ENCODE results near the gene TBCD.

DNA sequence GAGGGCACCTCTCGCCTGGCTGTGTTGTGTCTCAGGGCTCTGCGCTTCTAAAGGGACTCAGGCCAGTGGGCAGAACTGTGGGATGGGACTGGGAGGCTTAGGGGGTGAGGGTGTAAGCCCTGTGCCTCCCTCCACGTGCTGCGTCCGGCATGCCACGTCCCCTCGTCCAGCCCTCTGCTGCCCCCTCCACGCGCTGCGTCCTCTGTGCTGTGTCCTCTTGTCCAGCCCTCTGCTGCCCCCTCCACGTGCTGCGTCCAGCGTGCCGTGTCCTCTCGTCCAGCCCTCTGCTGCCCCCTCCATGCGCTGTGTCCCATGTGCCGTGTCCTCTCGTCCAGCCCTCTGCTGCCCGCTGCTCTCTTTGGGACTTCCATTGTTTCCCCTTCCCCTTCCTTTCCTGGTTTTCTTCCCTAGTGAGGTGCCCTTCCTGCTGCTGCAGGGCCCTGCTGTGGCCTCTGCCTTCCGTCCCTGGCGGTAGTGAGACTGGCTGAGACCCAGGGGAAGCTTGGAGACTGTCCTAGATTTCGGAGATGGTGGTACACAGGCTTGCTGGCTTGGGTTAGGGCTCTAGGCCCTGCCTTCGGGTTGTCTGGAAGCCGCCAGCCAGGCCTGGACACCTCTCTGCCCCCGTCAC lies 94.3 kb downstream of the TBCD start:
- TF ChIP-seq POLR2AphosphoS5 (IDR thresholded peaks at IDR 0.05) = no peak
- no peak for TF ChIP-seq CTCF (IDR thresholded peaks at IDR 0.05)
- no peak for TF ChIP-seq POLR2A (IDR thresholded peaks at IDR 0.05)
- no peak for TF ChIP-seq EP300 (IDR thresholded peaks at IDR 0.05)
